Measurements from ENCODE around the gene TYK2. TPM values are rescaled to one million over a fixed set of nuclear protein-coding genes. Genes with fewer than 3 reads are reported as not detected.

TYK2 gene
- total RNA-seq, 8 experiments from 2014 or later, result 29.4 to 110 (median 62.1) TPM

- H3K27ac ChIP-seq, result no peak overlapping the region
- WGBS, 10 experiments, result 60 to 100% (median 90%) methylated on average over 1 to 5 of the region's 17 CpGs; no CpG with 5 or more reads in 5 of the 10 experiments
- no peaks in the 10 kb centered on the region for H3K4me1 ChIP-seq (replicated peaks in 1 of 2)
- H3K4me3 ChIP-seq, result no peak overlapping the region
- in situ Hi-C loops (cut with MboI; ENCODE audit: low pct_unique_long_range_greater_than_20kb in 2 of 9, low sequenced_read_pairs in 9 of 9, unreplicated experiment in 9 of 9), result no loop called here
- no peak for ATAC-seq (replicated peaks in 6 of 8)
Measured at GRCh38 chr19:10305139-10305806, 75.1 kb downstream of the TYK2 start.

Other genes with a start within 250 kb of the TYK2 start
- 10 to 100 TPM; 16.9 to 92.4 (median 37.4) TPM for gene DNMT1, start 185.6 kb downstream of the TYK2 start, total RNA-seq
- 10 to 100 TPM in 4 of 8 experiments, 1 to 10 TPM in 4; 1.5 to 14.8 (median 10.1) TPM for gene S1PR2, start 149.2 kb downstream of the TYK2 start, total RNA-seq
- gene MRPL4, start 128.4 kb downstream of the TYK2 start, total RNA-seq, result 10 to 100 TPM; 17.9 to 80.5 (median 34.4) TPM
- gene ICAM1, start 109.5 kb downstream of the TYK2 start, total RNA-seq, result 10 to 100 TPM in 4 of 8 experiments, 1 to 10 TPM in 2, under 1 TPM in 2; 0.22 to 72.6 (median 9.7) TPM
- gene ICAM4, start 93.6 kb downstream of the TYK2 start, total RNA-seq, result under 1 TPM in 1 of 8 experiments, not detected in 7; 0.14 TPM
- 10 to 100 TPM in 2 of 8 experiments, 1 to 10 TPM in 5, under 1 TPM in 1; 0.71 to 33.1 (median 4.8) TPM for gene ICAM5, start 90.6 kb downstream of the TYK2 start, total RNA-seq
- 1 to 10 TPM; 3.4 to 7.2 (median 4.4) TPM for gene ZGLP1, start 70.8 kb downstream of the TYK2 start, total RNA-seq
- gene FDX2, start 64.6 kb downstream of the TYK2 start, total RNA-seq, result 10 to 100 TPM; 12.7 to 37.8 (median 18.8) TPM
- gene RAVER1, start 47.0 kb downstream of the TYK2 start, total RNA-seq, result 10 to 100 TPM in 3 of 8 experiments, 1 to 10 TPM in 5; 4.3 to 31.8 (median 8.1) TPM
- gene ICAM3, start 40.9 kb downstream of the TYK2 start, total RNA-seq, result 1 to 10 TPM in 7 of 8 experiments, under 1 TPM in 1; 0.73 to 3.5 (median 2.2) TPM
- gene CDC37, start 23.0 kb upstream of the TYK2 start, total RNA-seq, result 100 to 1,000 TPM; 106 to 304 (median 175) TPM
- 1 to 10 TPM in 7 of 8 experiments, under 1 TPM in 1; 0.88 to 7.8 (median 2.8) TPM for gene PDE4A, start 40.0 kb upstream of the TYK2 start, total RNA-seq
- 10 to 100 TPM; 27.1 to 84.0 (median 49.6) TPM for gene KEAP1, start 122.8 kb upstream of the TYK2 start, total RNA-seq
- under 1 TPM in 4 of 8 experiments, not detected in 4; 0.08 to 0.81 (median 0.16) TPM for gene S1PR5, start 136.9 kb upstream of the TYK2 start, total RNA-seq
- gene ATG4D, start 163.3 kb upstream of the TYK2 start, total RNA-seq, result 10 to 100 TPM; 14.6 to 54.2 (median 29.5) TPM
- gene KRI1, start 185.4 kb upstream of the TYK2 start, total RNA-seq, result 10 to 100 TPM in 4 of 8 experiments, 1 to 10 TPM in 4; 6.8 to 44.1 (median 12.1) TPM
- gene CDKN2D, start 188.4 kb upstream of the TYK2 start, total RNA-seq, result 10 to 100 TPM in 5 of 8 experiments, 1 to 10 TPM in 3; 1.9 to 68.6 (median 39.8) TPM
- under 1 TPM in 3 of 8 experiments, not detected in 5; 0.52 to 0.81 (median 0.67) TPM for gene AP1M2, start 206.7 kb upstream of the TYK2 start, total RNA-seq
- gene SLC44A2, start 245.0 kb upstream of the TYK2 start, total RNA-seq, result 100 to 1,000 TPM in 4 of 8 experiments, 10 to 100 TPM in 4; 18.6 to 157 (median 83.2) TPM